ENCODE data around the gene SH2D6.

SH2D6 gene

DNA sequence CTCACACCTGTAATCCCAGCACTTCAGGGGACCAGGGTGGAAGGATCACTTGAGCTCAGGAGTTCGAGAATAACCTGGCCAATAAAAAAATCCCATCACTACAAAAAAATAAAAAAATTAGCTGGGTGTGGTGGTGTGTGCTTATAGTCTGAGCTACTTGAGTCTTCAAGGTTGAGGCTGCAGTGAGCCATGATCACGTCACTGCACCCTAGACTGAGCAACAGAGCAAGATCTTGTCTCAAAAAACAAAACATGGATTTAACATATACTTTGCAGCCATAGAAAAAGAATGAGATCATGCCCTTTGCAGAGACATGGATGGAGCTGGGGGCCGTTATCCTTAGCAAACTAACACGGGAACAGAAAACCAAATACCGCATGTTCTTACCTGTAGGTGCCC, 22.2 kb downstream of the SH2D6 start:
- DNase-seq = no peak

DNA sequence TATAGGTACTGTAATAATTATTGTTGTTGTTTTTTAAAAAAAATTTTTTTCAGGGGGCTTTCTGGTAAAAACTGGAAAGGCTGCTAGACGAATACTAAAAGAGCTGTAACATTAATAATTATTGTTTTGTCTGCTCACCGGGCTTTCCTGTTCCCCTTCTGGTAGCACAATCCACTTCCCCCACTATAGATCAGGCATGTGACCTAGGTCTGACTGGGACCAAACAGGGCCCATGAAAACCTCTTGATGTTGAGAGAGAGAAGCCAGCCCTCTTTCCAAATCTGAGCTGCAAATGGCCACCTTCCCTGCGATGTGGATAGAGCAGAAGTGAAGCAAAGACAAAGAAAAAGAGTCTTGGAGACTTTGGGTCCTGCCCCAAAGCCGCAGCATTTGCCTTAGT, 23.4 kb downstream of the SH2D6 start:
- no peak for DNase-seq

DNA sequence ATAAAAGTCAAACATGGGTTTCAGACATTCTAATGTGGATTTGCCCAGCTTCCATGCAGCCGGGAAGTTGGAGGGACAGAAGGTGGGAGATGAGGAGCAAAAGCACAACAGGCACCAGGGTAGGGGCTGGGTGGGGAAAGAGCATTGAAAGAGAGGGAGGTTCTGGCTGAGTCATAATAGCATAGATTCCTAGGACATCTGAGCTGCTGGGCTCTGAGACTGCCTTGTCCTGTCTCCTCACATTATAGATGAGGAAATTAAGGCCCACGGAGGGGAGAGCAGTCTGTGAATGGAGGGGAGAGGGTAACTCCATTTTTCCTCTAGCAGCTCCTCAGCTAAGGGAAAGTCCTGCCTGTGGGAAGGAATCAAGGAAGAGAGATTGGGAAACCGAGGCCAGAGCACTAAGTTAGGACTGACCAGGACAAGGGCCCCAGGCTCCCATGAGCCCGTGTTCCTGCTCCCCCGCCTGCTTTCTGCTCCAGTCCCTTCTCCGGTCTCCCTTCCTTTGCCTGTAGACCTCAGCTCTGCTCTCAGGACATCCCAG, 26.2 kb downstream of the SH2D6 start:
- no peak for DNase-seq

DNA sequence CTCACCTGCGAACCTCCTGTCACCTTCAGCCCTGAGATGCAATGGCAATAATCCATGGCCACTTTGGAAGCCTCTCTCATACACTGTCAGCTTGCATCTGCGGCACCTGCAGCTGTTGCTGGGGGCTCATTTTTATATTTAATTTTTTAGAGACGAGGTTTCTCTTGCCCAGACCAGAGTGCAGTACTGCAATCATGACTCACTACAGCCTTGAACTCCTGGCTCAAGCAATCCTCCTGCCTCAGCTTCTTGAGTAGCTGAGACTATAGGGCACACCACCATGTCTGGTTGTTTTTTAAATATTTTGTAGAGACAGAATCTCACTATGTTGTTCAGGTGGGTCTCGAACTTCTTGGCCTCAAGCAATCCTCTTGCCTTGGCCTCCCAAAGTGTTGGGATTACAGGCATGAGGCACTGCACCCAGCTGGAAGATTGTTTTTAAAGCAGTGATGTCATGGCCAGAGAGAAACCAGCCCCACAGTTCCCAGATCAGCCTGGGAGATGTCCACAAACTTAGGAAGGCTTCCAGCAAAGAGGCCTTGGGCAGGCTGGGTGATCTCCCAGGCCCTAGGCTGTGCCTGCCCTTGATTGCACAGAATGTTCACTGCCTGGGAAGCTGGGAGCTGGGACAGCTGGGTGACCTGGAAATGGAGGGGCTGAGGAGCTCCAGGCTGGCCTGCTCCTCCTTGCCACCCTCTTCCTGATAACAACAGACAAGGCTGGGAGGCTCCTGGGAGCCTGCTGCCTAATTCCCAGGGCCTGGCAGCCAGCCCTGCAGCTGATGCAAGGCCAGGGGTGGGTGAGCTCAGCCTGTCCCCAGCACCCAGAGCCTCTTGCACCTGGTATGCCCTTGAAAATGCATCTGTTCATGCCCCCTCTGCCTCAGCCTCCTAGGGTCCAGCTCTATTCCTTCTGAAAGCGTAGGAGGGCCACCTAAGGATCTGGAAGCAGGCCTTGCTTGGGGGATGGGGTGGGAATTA, 27.1 kb downstream of the SH2D6 start:
- no peak for DNase-seq

DNA sequence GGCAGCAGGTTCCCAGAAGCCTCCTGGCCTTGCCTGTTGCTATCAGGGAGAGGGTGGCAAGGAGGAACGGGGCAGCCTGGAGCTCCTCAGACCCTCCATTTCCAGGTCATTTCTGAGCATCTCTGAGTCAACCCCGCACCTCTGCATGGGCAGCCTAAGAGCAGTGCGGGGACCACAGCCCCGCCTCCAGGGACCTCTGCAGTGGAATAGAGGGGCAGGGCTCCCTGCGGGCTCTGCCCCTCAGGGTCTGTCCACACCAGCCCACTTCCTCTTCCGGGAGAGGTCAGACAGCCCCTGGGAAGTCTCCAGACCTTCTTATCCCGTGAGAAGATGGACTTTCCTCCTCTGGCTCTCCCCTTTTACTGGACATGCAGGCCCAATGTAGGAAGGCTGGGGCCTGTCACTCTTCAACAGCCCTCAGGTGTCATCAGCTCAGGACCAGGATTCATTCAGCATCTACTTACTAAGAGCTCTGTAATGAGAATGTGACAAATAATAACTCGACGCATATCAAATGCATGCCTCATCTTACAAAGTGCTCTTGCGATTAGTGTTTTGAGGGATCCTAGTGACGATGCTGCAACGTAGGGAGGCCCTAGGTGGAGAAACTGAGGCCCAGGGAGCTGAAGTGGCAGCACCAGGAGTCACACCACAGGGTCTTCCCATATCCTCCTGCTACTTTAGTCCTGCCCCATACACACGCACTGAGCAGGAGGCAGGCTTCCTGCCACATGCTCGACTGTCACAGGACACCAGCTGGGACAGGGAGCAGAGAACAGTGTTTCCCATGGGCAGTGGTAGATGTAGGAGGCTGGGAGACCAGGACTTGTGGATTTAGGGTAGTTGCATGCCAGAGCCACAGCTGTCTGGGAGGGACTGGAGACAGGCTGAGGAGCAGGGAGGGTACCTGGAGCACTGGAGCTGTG, 28.0 kb downstream of the SH2D6 start:
- peak; percentile 62 for DNase-seq

DNA sequence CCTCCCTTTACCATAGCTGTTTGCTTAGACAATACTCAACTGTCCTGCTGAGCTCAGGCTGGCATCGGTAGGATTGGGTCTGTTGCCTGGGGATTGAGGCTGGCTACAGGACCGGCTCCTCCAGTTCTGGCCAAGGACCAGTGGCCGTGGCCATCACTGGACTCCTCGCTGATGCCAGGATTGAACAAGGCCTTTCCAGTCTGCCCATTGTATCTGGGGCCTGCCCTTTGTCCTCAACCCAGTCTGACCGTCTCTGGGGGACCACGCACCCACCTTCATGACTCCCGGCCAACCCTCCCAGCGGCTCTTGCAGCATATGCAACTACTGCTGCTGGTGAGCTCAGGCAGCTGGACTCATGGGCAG, 28.7 kb downstream of the SH2D6 start:
- peak; percentile 62 for DNase-seq

DNA sequence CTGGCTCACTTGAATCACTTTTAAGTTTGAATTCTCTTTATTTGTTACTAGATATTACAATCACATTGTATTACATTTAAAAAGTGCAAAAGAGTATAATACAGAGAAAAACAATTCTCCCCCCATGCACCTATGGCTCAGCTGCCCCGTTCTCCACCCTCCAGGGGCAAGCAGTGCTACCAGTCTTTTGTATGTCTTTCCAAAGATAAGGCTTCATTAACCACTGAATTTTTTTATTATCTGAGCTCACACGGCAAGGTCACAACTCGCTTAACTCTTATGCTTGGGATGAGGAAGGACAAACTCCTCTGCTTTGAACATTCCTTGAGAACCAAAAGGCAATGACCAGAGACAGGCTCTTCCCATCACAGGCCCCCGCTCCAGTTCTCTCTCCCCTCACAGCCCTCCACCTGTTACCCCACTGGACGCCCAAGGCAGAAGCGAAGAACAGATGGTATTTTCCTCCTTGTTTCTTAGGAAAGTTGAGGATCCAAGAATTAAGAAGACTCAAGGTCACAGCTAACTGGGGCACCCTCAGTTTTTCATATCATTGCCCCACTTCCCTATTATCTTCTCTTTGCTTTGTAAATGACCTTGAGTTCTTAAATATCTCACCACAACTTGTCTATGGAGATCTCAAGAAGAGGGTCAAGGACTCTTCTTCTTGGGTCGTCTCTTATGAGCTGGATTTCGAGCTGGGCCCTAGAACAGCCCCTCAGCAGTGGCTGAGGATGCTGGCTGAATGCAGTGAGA, 30.1 kb downstream of the SH2D6 start:
- DNase-seq = no peak

DNA sequence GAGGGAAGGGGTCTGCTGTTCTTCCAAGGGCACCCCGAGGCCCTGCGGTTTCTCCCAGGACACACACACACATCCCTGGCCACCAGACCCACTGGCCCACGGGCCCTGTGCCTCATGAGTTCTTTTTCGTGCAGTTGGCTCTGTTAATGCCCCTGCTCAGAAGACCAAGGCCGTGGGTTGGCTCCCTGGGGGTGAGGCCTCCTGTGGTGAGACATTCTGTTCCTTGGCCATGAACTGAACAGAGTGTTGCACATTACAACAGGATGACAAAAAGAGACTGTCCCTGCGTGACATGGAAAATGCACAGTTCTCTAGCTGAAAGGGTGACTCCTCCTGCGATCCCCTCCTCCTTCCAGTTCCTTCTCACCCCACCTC, 30.7 kb downstream of the SH2D6 start:
- DNase-seq = no peak

DNA sequence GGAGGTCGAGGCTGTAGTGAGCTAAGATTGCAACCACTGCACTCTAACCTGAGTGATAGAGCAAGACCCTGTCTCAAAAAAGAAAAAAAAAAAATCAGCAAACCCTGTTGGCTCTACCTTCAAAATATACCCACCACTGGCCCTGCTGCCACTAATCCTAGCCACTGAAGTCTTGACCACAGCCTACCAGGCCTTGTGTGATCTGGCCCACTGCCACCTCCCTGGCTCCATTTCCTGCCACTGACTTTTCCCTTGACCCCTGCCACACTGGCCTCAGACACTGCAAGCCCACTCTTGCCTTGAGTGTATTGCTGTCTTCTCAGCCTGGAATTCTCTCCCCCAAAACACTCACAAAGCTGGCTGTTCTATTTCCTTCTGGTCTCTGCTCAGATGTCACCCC, 33.7 kb downstream of the SH2D6 start:
- DNase-seq = no peak

DNA sequence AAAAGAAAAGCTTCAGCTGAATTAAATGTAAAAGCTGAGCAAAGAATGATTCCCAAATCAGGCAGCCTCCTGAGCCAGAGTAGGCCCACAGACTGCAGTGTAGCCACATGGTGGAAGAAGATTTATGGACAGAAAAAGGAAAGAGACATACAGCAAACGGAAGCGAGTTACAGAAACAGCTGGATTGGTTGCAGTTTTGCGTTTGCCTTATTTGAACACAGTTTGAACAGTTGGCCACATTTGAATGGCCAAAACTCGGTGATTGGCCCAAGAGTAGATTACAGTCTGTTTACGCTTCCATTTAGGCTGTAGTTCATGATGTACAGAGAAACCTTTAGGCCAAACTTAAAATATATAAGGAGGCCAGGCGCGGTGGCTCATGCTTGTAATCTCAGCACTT, 35.1 kb downstream of the SH2D6 start:
- DNase-seq = no peak

DNA sequence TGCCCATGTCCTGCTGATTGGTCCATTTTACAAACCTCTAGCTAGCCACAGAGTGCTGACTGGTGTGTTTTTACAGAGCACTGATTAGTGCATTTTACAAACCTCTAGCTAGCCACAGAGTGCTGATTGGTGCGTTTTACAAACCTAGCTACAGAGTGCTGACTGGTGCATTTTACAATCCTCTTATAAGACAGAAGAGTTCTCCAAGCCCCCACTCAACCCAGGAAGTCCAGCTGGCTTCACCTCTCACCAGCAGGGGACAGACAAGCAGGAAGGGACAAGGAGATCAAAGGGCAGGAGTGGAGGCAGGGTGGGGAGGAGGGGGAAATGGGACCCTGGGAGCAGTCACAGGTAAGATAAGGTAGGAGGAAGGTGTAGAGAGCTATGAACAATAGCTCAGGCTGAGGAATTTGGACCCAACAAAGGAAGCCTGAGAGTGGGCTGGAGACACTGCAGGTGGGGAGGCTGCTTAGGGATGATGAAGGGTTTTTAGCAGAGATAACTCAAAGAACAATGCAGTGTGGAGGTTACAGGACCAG, 37.1 kb downstream of the SH2D6 start:
- DNase-seq = no peak

DNA sequence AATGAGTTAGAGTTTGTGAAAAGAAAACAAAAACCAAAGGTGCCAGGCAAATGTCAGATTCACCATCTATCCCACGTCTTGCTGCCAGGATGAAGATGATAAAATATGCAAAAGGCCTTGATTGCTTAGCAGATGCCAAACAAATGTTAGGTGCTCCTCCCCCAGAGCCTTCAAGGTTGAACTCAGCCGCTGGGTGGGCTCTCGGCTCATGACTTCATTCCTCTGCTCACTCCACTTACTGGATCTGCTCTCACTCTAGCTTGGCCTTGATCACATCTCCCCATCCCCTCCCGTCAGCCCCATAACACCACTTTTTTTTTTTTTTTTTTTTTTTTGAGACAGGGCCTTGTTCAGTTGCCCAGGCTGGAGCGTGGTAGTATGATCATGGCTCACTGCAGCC, 38.5 kb downstream of the SH2D6 start:
- DNase-seq = no peak

DNA sequence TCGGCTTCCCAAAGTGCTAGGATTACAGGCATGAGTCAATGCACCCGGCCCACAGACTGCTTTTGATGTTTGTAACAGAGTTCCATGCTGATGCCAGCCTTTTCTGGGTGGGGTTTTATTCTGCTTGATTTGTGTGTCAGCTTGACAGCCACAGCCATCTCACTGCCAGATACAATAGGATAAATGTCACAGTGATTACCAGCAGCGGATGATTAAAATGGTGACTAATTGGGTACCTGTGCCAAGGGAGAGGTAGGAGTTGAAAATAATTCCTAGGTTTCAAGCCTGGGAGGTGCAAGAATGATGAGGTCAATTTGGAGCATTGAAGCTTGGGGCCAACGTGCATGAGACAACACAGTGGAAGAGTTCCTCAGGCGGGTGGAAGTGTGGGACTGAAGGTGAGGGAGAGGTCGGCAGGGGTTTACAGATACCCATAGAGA, 39.4 kb downstream of the SH2D6 start:
- DNase-seq = no peak

DNA sequence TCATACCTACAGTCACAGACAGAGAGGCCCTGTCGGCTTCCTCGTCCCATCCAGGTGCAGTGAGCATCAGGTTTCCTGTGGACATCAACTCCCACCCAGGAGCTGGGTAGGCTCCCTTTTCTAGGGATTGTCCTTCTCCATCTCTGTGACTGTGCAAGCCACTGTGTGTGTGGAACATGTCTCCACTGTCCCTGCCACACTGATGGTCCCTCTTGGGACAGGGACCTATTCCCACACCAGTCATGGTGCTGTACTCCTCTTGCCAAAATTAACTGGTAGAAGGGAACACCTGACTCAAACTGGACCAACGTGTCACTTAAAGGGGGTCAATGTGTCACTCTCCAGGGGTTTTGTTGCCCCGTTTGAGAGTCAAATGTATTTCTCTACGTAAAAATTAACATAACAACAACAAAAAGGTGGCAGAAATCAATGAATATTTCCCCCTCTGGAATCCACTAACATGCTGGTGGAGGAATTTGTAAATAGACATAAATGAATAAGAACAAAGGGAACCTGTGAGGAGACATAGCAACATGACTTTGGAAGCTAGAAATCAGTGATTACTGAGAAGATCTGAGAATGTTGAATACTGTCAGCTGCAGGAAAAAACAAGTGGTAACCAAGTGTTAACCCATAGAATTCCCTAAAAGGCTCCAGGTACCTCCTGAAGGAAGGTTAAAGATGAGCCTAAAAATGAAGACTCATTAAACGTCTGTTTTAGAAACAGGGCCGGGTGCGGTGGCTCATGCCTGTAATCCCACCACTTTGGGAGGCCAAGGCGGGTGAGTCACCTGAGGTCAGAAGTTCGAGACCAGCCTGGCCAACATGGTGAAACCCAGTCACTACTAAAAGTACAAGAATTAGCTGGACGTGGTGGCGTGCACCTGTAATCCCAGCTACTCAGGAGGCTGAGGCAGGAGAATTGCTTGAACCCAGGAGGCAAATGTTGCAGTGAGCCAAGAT, 40.4 kb downstream of the SH2D6 start:
- DNase-seq = no peak

DNA sequence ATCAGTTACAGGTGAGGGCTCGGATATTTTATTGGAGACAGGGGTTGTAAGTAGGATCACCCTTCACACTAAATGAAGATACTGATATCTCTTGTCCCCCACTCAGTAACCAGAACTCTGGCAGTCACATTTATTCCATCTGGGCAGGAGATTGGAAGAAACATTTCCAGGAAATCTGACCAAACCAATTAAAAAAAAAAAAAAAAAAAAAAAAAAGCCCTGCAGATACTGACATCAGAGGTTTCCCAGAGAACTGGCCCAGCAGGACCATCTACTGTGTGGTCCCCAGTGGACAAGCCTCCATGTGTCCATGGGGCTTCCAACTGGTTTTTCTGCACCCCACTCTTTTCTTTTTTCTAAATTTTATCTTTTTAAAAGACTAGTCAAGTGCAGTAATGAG, 41.3 kb downstream of the SH2D6 start:
- no peak for DNase-seq

DNA sequence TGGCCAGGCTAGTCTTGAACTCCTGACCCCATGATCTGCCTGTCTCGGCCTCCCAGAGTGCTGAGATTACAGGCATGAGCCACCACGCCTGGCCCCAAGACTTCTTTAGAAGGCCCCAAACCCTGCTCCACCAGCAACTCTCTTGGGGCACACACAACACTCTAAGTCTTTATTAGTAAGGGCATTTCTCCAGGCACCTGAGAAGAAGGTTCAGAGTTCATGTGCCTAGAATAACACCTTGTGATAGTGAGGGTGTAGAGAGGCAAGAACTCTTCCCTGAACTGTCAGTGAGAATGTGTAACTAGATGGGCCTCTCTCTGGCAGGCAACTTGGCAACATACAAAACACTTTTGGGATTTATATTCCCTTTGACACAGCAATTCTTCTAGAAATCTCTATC, 43.8 kb downstream of the SH2D6 start:
- no peak for DNase-seq

DNA sequence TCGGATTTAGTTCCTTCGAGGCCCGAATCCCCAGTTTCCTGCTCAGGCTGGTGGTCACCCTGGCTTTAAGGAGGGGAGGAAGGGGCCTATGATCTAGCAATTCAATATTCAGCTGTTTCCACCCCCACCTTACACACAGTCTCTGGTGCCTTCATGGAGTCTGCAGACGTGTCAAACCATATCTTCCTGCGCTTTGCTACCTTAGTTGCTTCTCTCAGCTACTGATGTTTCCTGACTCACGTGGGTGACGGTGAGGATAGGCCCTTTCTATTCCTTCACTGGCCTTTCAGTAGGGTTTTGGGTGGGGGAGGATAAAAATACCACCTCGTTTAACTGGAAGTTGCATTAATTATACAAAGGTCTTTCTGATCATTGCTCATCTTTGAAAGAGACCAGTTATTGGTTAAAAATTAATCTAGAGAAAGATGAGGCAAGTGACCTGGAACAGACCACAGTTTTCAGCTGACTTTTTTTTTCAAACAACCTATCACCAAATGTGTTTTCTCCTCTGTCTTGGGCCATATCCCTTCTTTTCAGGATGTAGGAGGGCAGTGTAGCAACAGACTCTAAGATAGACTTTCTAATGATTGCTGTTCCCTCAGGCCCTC, 49.7 kb downstream of the SH2D6 start:
- no peak for DNase-seq

DNA sequence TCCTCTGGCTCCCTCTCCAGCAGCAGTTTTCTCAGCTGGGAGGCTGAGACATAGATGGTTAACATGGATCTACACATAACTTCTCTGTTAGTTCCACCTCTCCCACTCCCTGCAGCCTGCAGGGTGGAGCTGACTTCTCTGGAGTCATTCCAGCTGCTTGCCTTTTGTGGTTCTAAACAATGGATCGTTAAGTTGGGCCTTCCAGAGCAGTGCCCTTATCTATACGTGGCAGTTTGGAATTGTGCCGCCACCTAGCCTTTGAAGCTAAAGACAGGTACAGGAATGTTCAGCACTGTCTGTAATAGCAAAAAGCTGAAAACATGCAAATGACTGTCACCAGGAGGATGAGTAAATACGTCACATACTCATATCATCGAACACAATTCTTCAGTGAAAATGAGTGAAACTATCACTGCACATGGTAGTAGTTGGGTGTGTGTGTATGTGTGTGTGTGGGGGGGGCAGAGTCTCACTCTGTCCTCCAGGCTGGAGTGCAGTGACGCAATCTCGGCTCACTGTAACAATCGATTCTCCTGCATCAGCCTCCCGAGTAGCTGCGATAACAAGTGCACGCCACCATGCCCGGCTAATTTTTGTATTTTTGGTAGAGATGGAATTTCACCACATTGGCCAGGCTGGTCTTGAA, 50.3 kb downstream of the SH2D6 start:
- DNase-seq = no peak

DNA sequence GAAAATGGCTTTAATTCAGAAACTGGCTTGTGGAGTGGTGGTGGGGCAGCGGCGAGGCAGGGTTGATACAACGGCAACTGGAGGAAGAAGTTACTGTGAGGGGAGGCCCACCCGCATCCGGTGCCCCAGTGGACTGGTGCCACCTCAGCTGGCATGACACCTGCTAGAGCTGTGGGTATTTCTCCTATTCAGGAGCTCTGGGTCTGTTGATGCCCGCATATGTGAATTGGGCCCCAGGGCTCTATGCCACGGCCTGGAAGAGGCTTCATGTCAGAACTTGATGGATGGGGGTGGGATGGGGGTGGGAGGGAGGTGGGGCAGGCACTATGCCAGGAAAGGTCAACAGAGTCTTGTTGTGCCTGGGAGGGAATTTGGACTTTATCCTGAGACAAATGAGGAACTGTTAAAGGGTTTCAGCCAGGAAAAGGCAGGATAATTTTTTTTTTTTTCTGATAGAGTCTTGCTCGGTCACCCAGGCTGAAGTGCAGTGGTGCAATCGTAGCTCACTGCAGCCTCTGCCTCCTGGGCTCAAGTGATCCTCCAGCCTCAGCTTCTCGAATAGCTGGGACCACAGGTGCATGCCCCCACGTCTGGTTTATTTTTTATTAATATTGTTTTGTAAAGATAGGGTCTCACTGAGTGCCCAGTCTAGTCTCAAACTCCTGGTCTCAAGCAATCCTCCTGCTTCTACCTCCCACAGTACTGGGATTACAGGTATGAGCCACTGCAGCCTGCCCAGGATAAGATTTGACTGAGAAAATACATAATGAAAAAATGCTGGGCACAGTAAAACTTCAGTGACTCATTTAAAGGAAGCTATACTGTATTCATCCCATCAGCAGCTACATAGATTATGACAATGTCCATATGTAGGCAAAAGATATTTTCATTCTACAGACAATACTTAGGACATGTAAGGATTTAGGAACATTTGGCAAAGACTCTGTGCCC, 52.6 kb downstream of the SH2D6 start:
- no peak for DNase-seq

All from midbrain (tissue), 1 donor.